T47D (cell line): ENCODE measurements around the gene TAF8.
"Not testable (repeated sequence)": the region's sequence is repeated elsewhere in the genome, so short reads cannot be mapped to it uniquely, and the experiment has no call there.

Experiments used
- DNase-seq, 2 experiments: peaks; one replicate each; pipeline versions ENCODE4 v3.0.0 to v3.0.0-alpha.2; 2011 to 2012; ENCODE audit warnings: low read depth in 1 of 2, low spot score in 1 of 2
- JUND ChIP-seq: IDR thresholded peaks from 2 replicates; pipeline ENCODE4 v1.6.1; 2012; ENCODE audit warnings: low read depth
- in situ Hi-C: cut with HindIII; loops from 2 replicates; pipeline ENCODE4 v1.10.0; 2016; ENCODE audit warnings: low sequenced_read_pairs, low pct_unique_long_range_greater_than_20kb

Gene TAF8

GRCh38 chr6:42032366-42032765 lies 18.0 kb upstream of the TAF8 start:
- in situ Hi-C loops: loop anchor here (25.0 kb wide), 1 partner anchor 245 kb away; the partner anchor contains the start of genes FRS3, PRICKLE4 and TOMM6
- no peak for TF ChIP-seq JUND
- DNase-seq: no peak

DNA sequence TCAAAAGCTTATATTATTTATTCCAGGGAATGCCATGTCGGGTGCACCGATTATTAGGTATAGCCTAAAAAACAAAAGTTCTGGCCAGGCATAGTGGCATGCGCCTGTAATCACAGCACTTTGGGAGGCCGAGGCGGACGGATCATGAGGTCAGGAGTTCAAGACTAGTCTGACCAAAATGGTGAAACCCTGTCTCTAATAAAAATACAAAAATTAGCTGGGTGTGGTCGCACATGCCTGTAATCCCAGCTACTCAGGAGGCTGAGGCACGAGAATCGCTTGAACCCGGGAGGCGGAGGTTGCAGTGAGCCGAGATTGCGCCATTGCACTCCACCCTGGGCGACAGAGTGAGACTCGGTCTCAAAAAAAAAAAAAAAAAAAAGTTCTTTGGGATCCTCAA lies 12.7 kb upstream of the TAF8 start:
- not testable (repeated sequence) for DNase-seq
- in situ Hi-C loops: loop anchor here (25.0 kb wide), 1 partner anchor 250 kb away; the partner anchor contains the start of genes FRS3, PRICKLE4 and TOMM6

DNA sequence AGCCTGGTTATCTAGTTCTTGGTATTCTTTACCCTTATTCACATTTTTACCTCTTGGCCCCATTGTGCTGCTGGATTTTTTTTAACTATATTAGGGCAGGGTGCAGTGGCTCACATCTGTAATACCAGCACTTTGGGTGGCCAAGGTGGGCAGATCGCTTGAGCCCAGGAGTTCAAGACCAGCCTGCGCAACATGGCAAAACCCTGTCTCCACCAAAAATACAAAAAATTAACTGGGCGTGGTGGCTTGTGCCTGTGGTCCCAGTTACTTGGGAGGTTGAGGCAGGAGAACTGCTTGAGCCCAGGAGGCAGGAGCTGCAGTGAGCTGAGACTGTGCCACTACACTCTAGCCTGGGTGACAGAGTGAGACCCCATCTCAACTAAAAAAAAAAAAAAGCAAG lies 12.2 kb upstream of the TAF8 start:
- no peak for DNase-seq
- in situ Hi-C loops: loop anchor here (25.0 kb wide), 1 partner anchor 251 kb away; the partner anchor contains the start of genes FRS3, PRICKLE4 and TOMM6
- TF ChIP-seq JUND: no peak

- no peak for TF ChIP-seq JUND
- in situ Hi-C loops: loop anchor here (25.0 kb wide), 1 partner anchor 252 kb away; the partner anchor contains the start of genes FRS3, PRICKLE4 and TOMM6
- DNase-seq: no peak
Measured at GRCh38 chr6:42038811-42039408, 11.4 kb upstream of the TAF8 start.

- in situ Hi-C loops: loop anchor here (25.0 kb wide), 1 partner anchor 254 kb away; the partner anchor contains the start of genes FRS3, PRICKLE4 and TOMM6
- no peak for TF ChIP-seq JUND
- no peak for DNase-seq
Measured at GRCh38 chr6:42040856-42041480, 9.4 kb upstream of the TAF8 start.

DNA sequence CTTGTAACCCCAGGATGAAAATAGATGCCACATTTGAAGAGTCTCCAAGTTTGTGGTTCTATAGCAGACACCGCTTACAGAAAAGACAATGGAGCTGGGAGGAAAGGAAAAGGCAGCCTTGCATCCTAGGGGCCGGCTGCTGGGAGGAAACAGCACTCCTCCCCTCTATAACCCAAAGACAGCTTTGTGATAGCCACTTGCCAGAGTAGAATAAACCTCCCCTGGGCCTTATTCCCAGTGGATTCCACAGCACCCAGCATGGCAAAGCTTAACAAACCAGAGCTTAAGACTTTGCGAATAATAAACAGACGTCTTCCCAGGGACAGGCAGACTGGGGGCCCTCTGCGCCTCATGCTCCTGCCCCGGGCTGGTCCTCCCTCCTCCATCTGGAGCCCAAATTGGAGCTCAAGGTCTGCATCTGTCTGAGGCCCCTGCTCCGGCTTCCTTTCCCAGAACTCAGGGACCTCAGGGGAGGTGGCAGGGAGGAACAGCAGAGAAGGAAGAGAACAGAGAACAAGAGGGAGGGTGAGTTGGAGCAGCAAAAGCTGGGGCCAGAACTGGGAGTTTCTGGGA lies 8.8 kb upstream of the TAF8 start:
- in situ Hi-C loops: loop anchor here (25.0 kb wide), 1 partner anchor 254 kb away; the partner anchor contains the start of genes FRS3, PRICKLE4 and TOMM6
- no peak for DNase-seq
- no peak for TF ChIP-seq JUND

GRCh38 chr6:42042108-42042507 lies 8.2 kb upstream of the TAF8 start:
- in situ Hi-C loops: loop anchor here (25.0 kb wide), 1 partner anchor 255 kb away; the partner anchor contains the start of genes FRS3, PRICKLE4 and TOMM6

DNA sequence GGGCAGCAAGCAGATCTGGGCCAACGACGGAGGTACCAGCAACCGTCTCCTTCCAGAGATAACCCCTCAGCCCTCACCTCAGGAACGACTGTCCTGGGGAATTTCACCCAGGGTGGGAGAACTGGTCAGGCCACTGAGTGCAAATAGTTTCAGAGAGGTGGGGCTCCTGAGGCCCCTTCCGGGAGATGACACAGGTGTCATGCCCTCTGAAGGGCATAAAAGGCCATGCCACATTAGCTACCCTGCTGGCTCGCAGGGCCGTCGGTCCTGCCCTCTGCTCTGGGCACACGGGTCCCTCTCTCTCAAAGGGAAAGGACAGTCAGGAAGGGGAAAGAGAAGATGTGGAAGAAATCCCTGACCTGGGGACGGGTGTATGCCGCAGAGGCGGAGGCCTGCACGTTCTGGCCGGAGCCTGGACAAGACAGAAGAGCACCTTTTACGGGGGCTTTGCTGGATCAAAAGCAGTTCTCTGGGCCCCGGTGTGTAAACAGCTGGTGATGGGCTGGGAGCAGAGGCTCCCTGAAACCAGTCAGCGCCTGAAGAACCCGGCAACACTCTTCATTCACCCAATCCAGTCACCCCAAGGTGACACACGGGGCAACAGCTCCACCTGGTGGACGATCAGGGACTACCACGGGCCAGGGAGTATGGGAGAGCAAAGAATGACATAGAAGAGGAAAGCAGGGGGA lies 6.4 kb upstream of the TAF8 start:
- DNase-seq: peak; percentile 90 to 92
- in situ Hi-C loops: loop anchor here (25.0 kb wide), 1 partner anchor 257 kb away; the partner anchor contains the start of genes FRS3, PRICKLE4 and TOMM6
- no peak for TF ChIP-seq JUND

More at GRCh38 chr6:42042108-42042507, 8.2 kb upstream of the TAF8 start:
- no peak for TF ChIP-seq JUND
- no peak for DNase-seq

DNA sequence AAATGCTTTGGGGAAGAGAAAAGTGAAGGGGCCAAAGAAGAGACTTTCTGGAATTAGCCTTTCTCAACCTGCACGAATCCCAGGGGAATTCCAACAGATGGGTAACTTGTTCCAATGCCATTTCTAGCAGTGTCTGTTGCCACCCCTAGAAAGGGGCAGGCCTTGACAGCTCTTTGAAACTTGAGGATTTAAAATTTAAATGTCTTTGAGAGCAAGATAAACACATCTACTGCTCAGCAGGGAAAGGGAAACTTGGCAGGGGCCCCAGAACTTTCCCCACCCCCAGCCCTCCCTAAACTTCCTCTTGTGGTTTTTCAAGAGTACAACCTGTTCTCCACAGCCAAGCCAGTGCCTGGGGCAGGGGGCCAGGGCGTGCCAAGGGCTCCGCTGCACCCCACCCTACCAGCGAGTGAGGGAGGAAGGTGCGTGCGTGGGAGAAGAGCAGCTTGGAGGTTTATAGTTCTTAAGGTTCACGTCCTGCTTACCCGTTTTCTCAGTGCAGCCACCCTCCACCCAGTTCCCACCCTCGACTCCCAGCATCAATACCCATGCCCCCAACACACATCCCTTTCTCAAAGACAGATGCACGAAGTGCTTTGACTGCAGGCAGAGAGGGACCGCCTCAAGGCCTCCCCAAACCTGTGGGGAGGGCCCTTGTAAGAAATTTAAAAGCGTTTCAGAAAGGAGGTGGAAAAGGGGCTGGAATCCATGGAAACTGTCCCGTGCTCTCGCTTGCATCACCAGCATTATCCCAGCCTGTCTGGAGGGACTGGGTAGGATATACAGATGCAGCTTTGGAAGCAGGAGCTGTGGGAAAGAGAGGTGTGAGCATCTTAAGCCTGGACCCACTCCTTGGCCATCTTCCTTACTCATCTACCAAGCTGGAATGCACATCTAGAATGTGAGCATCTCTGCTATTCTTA lies 4.5 kb upstream of the TAF8 start:
- peak; percentile 28 to 88 for DNase-seq
- TF ChIP-seq JUND: no peak
- in situ Hi-C loops: loop anchor here (25.0 kb wide), 1 partner anchor 258 kb away; the partner anchor contains the start of genes FRS3, PRICKLE4 and TOMM6

GRCh38 chr6:42046464-42047212 lies 3.7 kb upstream of the TAF8 start:
- in situ Hi-C loops: loop anchor here (25.0 kb wide), 1 partner anchor 259 kb away; the partner anchor contains the start of genes FRS3, PRICKLE4 and TOMM6
- DNase-seq: no peak
- TF ChIP-seq JUND: no peak

GRCh38 chr6:42047213-42047590 lies 3.1 kb upstream of the TAF8 start:
- no peak for TF ChIP-seq JUND
- no peak for DNase-seq
- in situ Hi-C loops: loop anchor here (25.0 kb wide), 1 partner anchor 260 kb away; the partner anchor contains the start of genes FRS3, PRICKLE4 and TOMM6
